ENCODE results near the gene DNAJB14. TPM values are rescaled to one million over a fixed set of nuclear protein-coding genes. Genes with fewer than 3 reads are reported as not detected.

DNAJB14 gene
- total and polyA plus RNA-seq, 2 donors from 2014 or later, result 8.1 to 51.7 TPM

GRCh38 chr4:99921174-99921573, 25.2 kb downstream of the DNAJB14 start:
- H3K27ac ChIP-seq (ENCODE audit: low read depth in 2 of 2, low read length in 2 of 2), result no peak overlapping the region
- intact Hi-C loops (cut with DNase I), result no loop called here
- H3K9ac ChIP-seq (ENCODE audit: low read length in 3 of 3), result no peak overlapping the region
- no peak for TF ChIP-seq CTCF (IDR thresholded peaks at IDR 0.05; ENCODE audit: borderline replicate concordance, extremely low read depth, insufficient read depth)
- FAIRE-seq, result no peak
- H3K9me3 ChIP-seq (ENCODE audit: control insufficient read depth in 2 of 3, insufficient read depth in 1 of 3, low read length in 3 of 3), result peaks cover 2 to 8% (median 7%) of the 10 kb centered on the region in 3 donors
- no peaks in the 10 kb centered on the region for H3K27me3 ChIP-seq (ENCODE audit: control insufficient read depth, insufficient read depth, low read length)
- H3K36me3 ChIP-seq (ENCODE audit: control insufficient read depth in 2 of 3, insufficient read depth in 3 of 3, low read length in 3 of 3), result peaks cover 4 to 19% (median 8%) of the 10 kb centered on the region in 3 donors
- no peak for DNase-seq
- no peak overlapping the region for H3K4me3 ChIP-seq (ENCODE audit: low read length in 3 of 3)
- H3K4me1 ChIP-seq (ENCODE audit: control insufficient read depth in 2 of 3, insufficient read depth in 2 of 3, low read depth in 1 of 3, low read length in 3 of 3), result no peaks in the 10 kb centered on the region

GRCh38 chr4:99918656-99919055, 27.8 kb downstream of the DNAJB14 start:
- Histone ChIP-seq H3K36me3 (ENCODE audit: control insufficient read depth in 2 of 3, insufficient read depth in 3 of 3, low read length in 3 of 3) (peaks cover 4 to 19% (median 5%) of the 10 kb centered on the region in 3 donors), H3K27me3 (ENCODE audit: control insufficient read depth, insufficient read depth, low read length) (no peaks in the 10 kb centered on the region)

GRCh38 chr4:99917575-99917974, 28.8 kb downstream of the DNAJB14 start:
- no peak overlapping the region for H3K27ac ChIP-seq (ENCODE audit: low read depth in 2 of 2, low read length in 2 of 2)
- DNase-seq (no peak), FAIRE-seq (no peak)
- H3K27me3 ChIP-seq (ENCODE audit: control insufficient read depth, insufficient read depth, low read length), result no peaks in the 10 kb centered on the region
- no peaks in the 10 kb centered on the region for H3K4me1 ChIP-seq (ENCODE audit: control insufficient read depth in 2 of 3, insufficient read depth in 2 of 3, low read depth in 1 of 3, low read length in 3 of 3)
- no peak overlapping the region for H3K9ac ChIP-seq (ENCODE audit: low read length in 3 of 3)
- intact Hi-C loops (cut with DNase I), result no loop called here
- H3K4me3 ChIP-seq (ENCODE audit: low read length in 3 of 3), result no peak overlapping the region
- H3K36me3 ChIP-seq (ENCODE audit: control insufficient read depth in 2 of 3, insufficient read depth in 3 of 3, low read length in 3 of 3), result peaks cover 4 to 19% (median 5%) of the 10 kb centered on the region in 3 donors
- TF ChIP-seq CTCF (IDR thresholded peaks at IDR 0.05; ENCODE audit: borderline replicate concordance, extremely low read depth, insufficient read depth), result no peak
- peaks cover 2 to 8% (median 7%) of the 10 kb centered on the region in 3 donors for H3K9me3 ChIP-seq (ENCODE audit: control insufficient read depth in 2 of 3, insufficient read depth in 1 of 3, low read length in 3 of 3)

More at GRCh38 chr4:99918656-99919055, 27.8 kb downstream of the DNAJB14 start:
- TF ChIP-seq CTCF (IDR thresholded peaks at IDR 0.05; ENCODE audit: borderline replicate concordance, extremely low read depth, insufficient read depth), result no peak
- no peaks in the 10 kb centered on the region for H3K4me1 ChIP-seq (ENCODE audit: control insufficient read depth in 2 of 3, insufficient read depth in 2 of 3, low read depth in 1 of 3, low read length in 3 of 3)
- no peak for FAIRE-seq
- H3K27ac ChIP-seq (ENCODE audit: low read depth in 2 of 2, low read length in 2 of 2), result no peak overlapping the region
- no peak for DNase-seq
- peaks cover 2 to 8% (median 7%) of the 10 kb centered on the region in 3 donors for H3K9me3 ChIP-seq (ENCODE audit: control insufficient read depth in 2 of 3, insufficient read depth in 1 of 3, low read length in 3 of 3)
- intact Hi-C loops (cut with DNase I), result no loop called here
- H3K4me3 ChIP-seq (ENCODE audit: low read length in 3 of 3), result no peak overlapping the region
- no peak overlapping the region for H3K9ac ChIP-seq (ENCODE audit: low read length in 3 of 3)

- FAIRE-seq, result no peak
- Histone ChIP-seq H3K4me1 (ENCODE audit: control insufficient read depth in 2 of 3, insufficient read depth in 2 of 3, low read depth in 1 of 3, low read length in 3 of 3) (no peaks in the 10 kb centered on the region), H3K9ac (ENCODE audit: low read length in 3 of 3) (no peak overlapping the region), H3K36me3 (ENCODE audit: control insufficient read depth in 2 of 3, insufficient read depth in 3 of 3, low read length in 3 of 3) (peaks cover 4 to 15% (median 5%) of the 10 kb centered on the region in 3 donors), H3K9me3 (ENCODE audit: control insufficient read depth in 2 of 3, insufficient read depth in 1 of 3, low read length in 3 of 3) (peaks cover 2 to 8% (median 7%) of the 10 kb centered on the region in 3 donors), H3K27me3 (ENCODE audit: control insufficient read depth, insufficient read depth, low read length) (no peaks in the 10 kb centered on the region), H3K4me3 (ENCODE audit: low read length in 3 of 3) (no peak overlapping the region), H3K27ac (ENCODE audit: low read depth in 2 of 2, low read length in 2 of 2) (no peak overlapping the region)
- intact Hi-C loops (cut with DNase I), result no loop called here
- DNase-seq, result no peak
- TF ChIP-seq CTCF (IDR thresholded peaks at IDR 0.05; ENCODE audit: borderline replicate concordance, extremely low read depth, insufficient read depth), result no peak
Measured at GRCh38 chr4:99915449-99915848, 31.0 kb downstream of the DNAJB14 start.

All from kidney (tissue), 14 donors.